H9 (cell line): ENCODE results near the gene PYGB. TPM values are rescaled to one million over a fixed set of nuclear protein-coding genes. Genes with fewer than 3 reads are reported as not detected.
A peak's percentile ranks its signal among the peaks of the same experiment; 100 is the strongest.

Source experiments
- DNase-seq: peaks from one replicate; pipeline ENCODE4 v3.0.0-alpha.2; 2017
- H2AFZ ChIP-seq: one replicate; pipeline ENCODE4 v1.6.1; 2013; ENCODE audit warnings: mild to moderate bottlenecking, low read length, control low read depth, moderate library complexity
- H2AK5ac ChIP-seq: 2 replicates; pipeline ENCODE4 v1.6.1; 2013; ENCODE audit warnings: low read length, control low read depth, mixed read lengths; ENCODE audit not compliant: insufficient read length
- H2BK120ac ChIP-seq: one replicate; pipeline ENCODE4 v1.6.1; 2013; ENCODE audit warnings: low read depth, mild to moderate bottlenecking, low read length, control low read depth, inconsistent platforms; ENCODE audit not compliant: poor library complexity, severe bottlenecking
- H2BK12ac ChIP-seq: 2 replicates; pipeline ENCODE4 v1.6.1; 2013; ENCODE audit warnings: low read length, control low read depth, mixed read lengths, low read depth; ENCODE audit not compliant: insufficient read length
- H2BK15ac ChIP-seq: 2 replicates; pipeline ENCODE4 v1.6.1; 2013; ENCODE audit warnings: low read depth, low read length, control low read depth
- H2BK20ac ChIP-seq: one replicate; pipeline ENCODE4 v1.6.1; 2013; ENCODE audit warnings: low read depth, mild to moderate bottlenecking, low read length, control low read depth, inconsistent platforms; ENCODE audit not compliant: poor library complexity, severe bottlenecking
- H2BK5ac ChIP-seq: 2 replicates; pipeline ENCODE4 v1.6.1; 2013; ENCODE audit warnings: low read length, control low read depth, mixed read lengths; ENCODE audit not compliant: insufficient read length
- H3K14ac ChIP-seq: 2 replicates; pipeline ENCODE4 v1.6.1; 2013; ENCODE audit warnings: low read length, control low read depth; ENCODE audit not compliant: insufficient read depth
- H3K18ac ChIP-seq: 2 replicates; pipeline ENCODE4 v1.6.1; 2013; ENCODE audit warnings: low read depth, mild to moderate bottlenecking, mixed read lengths, low read length, control low read depth; ENCODE audit not compliant: insufficient read length
- H3K23ac ChIP-seq: 2 replicates; pipeline ENCODE4 v1.6.1; 2013; ENCODE audit warnings: low read length, control low read depth, mixed read lengths, low read depth; ENCODE audit not compliant: insufficient read length
- H3K23me2 ChIP-seq: 2 replicates; pipeline ENCODE4 v1.6.1; 2013; ENCODE audit warnings: low read depth, mild to moderate bottlenecking, mixed read lengths, low read length, control low read depth; ENCODE audit not compliant: insufficient read length, poor library complexity, severe bottlenecking
- H3K27ac ChIP-seq: 2 replicates; pipeline ENCODE4 v1.5.1; 2013; ENCODE audit warnings: low read length, control low read depth, mixed read lengths, low read depth; ENCODE audit not compliant: insufficient read length
- H3K27me3 ChIP-seq: 2 replicates; pipeline ENCODE4 v1.6.1; 2013; ENCODE audit warnings: low read length, control low read depth, inconsistent platforms; ENCODE audit not compliant: insufficient read depth
- H3K4ac ChIP-seq: 2 replicates; pipeline ENCODE4 v1.6.1; 2013; ENCODE audit warnings: low read depth, mild to moderate bottlenecking, control low read depth, inconsistent platforms, low read length, moderate library complexity
- H3K4me1 ChIP-seq: 2 replicates; pipeline ENCODE4 v1.6.1; 2013; ENCODE audit warnings: low read length, control low read depth, inconsistent platforms; ENCODE audit not compliant: insufficient read depth
- H3K4me2 ChIP-seq: 2 replicates; pipeline ENCODE4 v1.6.1; 2013; ENCODE audit warnings: low read length, control low read depth, mixed read lengths; ENCODE audit not compliant: insufficient read length, insufficient read depth
- H3K56ac ChIP-seq: 2 replicates; pipeline ENCODE4 v1.6.1; 2013; ENCODE audit warnings: low read depth, mild to moderate bottlenecking, mixed read lengths, low read length, control low read depth; ENCODE audit not compliant: insufficient read length
- H3K79me1 ChIP-seq: 2 replicates; pipeline ENCODE4 v1.6.1; 2013; ENCODE audit warnings: low read depth, mild to moderate bottlenecking, moderate library complexity, low read length, control low read depth, inconsistent platforms; ENCODE audit not compliant: insufficient read depth, poor library complexity, severe bottlenecking
- H3K79me2 ChIP-seq: 2 replicates; pipeline ENCODE4 v1.6.1; 2013; ENCODE audit warnings: low read length, control low read depth, inconsistent platforms; ENCODE audit not compliant: insufficient read depth
- H3K9ac ChIP-seq: 2 replicates; pipeline ENCODE4 v1.6.1; 2013; ENCODE audit warnings: low read length, control low read depth, mixed read lengths; ENCODE audit not compliant: insufficient read length; ENCODE audit errors: extremely low read depth
- H3K9me3 ChIP-seq: one replicate; pipeline ENCODE4 v1.6.1; 2013; ENCODE audit warnings: low read depth, low read length, inconsistent platforms; ENCODE audit not compliant: control insufficient read depth
- H3T11ph ChIP-seq: one replicate; pipeline ENCODE4 v1.6.1; 2013; ENCODE audit warnings: mild to moderate bottlenecking, low read length, control low read depth, inconsistent platforms
- H4K20me1 ChIP-seq: one replicate; pipeline ENCODE4 v1.6.1; 2013; ENCODE audit not compliant: control insufficient read depth, insufficient read length, insufficient read depth
- H4K5ac ChIP-seq: 2 replicates; pipeline ENCODE4 v1.6.1; 2013; ENCODE audit warnings: low read depth, mild to moderate bottlenecking, mixed read lengths, low read length, control low read depth; ENCODE audit not compliant: insufficient read length
- H4K8ac ChIP-seq: replicated peaks from 2 replicates; pipeline ENCODE4 v1.6.1; 2013; ENCODE audit warnings: low read length, control low read depth, mixed read lengths, low read depth; ENCODE audit not compliant: insufficient read length
- H4K91ac ChIP-seq: 2 replicates; pipeline ENCODE4 v1.6.1; 2013; ENCODE audit warnings: low read depth, mild to moderate bottlenecking, moderate library complexity, mixed read lengths, low read length, control low read depth; ENCODE audit not compliant: insufficient read length
- H3K27ac Mint-ChIP-seq, 3 experiments: 2 replicates in 2 of 3; 3 replicates in 1 of 3; pipeline ENCODE4 v1.8.0; 2020 to 2021; ENCODE audit warnings: mixed read lengths in 3 of 3, mild to moderate bottlenecking in 1 of 3, moderate library complexity in 1 of 3
- H3K27me3 Mint-ChIP-seq: 2 replicates; pipeline ENCODE4 v1.8.0; 2021; ENCODE audit warnings: low read depth, mild to moderate bottlenecking, moderate library complexity, mixed read lengths
- H3K36me3 Mint-ChIP-seq, 3 experiments: 2 replicates in 2 of 3; 3 replicates in 1 of 3; pipeline ENCODE4 v1.8.0; 2020 to 2021; ENCODE audit warnings: low read depth in 3 of 3, mixed read lengths in 3 of 3; ENCODE audit not compliant: insufficient read depth in 1 of 3
- H3K4me1 Mint-ChIP-seq, 2 experiments: 2 replicates each; pipeline ENCODE4 v1.8.0; 2020; ENCODE audit warnings: mixed read lengths in 2 of 2
- H3K4me3 Mint-ChIP-seq, 2 experiments: 2 replicates in 1 of 2; 3 replicates in 1 of 2; pipeline ENCODE4 v1.8.0; 2020 to 2021; ENCODE audit warnings: mild to moderate bottlenecking in 2 of 2, mixed read lengths in 2 of 2, moderate library complexity in 1 of 2
- H3K9me3 Mint-ChIP-seq, 2 experiments: 2 replicates in 1 of 2; 3 replicates in 1 of 2; pipeline ENCODE4 v1.8.0; 2020; ENCODE audit warnings: mild to moderate bottlenecking in 2 of 2, mixed read lengths in 2 of 2, moderate library complexity in 1 of 2
- WGBS: extraction: QIAGEN DNeasy Blood & Tissue Kit; methylation state at CpG from one replicate; pipeline ENCODE4 v1.1.7; 2013; ENCODE audit warnings: missing lambda C conversion rate, low lambda C conversion rate, mixed read lengths; ENCODE audit not compliant: insufficient read length; ENCODE audit errors: extremely low coverage; 5-methylcytosine and 5-hydroxymethylcytosine counted together
- total RNA-seq: library from RNA; stranded (reverse); gene quantifications from 2 replicates; pipeline ENCODE4 v1.2.1, GENCODE V29; 2021
- TF ChIP-seq, protein P1 (sequence below): fragments of 200-600 bp; sonication (generic); conservative IDR thresholded peaks from 3 replicates; pipeline ENCODE4 v1.8.0; 2021; ENCODE audit warnings: antibody characterized with exemption, mild to moderate bottlenecking

The PYGB gene
- total RNA-seq, 1 experiment from 2014 or later = 46.9 TPM

- no peak overlapping the region for H3K18ac ChIP-seq
- H3K27me3 Mint-ChIP-seq = no peaks in the 10 kb centered on the region; the same call in 1 of the 2 replicates
- no peak overlapping the region for H2BK15ac ChIP-seq
- no peak overlapping the region for H4K8ac ChIP-seq
- H4K91ac ChIP-seq = no peak overlapping the region
- no peak overlapping the region for H3K9ac ChIP-seq
- peak overlapping the region in 1 of 3 experiments; percentile 62; a peak in 3 of 7 replicates for H3K27ac Mint-ChIP-seq
- H2BK120ac ChIP-seq = no peak overlapping the region
- WGBS = no CpG with 5 or more reads among the region's 9 CpGs
- no peaks in the 10 kb centered on the region; the same call in 1 of the 2 replicates for H3K4me1 ChIP-seq
- no peak overlapping the region for H2BK20ac ChIP-seq
- no peak overlapping the region for H4K5ac ChIP-seq
- H3K9me3 ChIP-seq = no peaks in the 10 kb centered on the region
- H2BK12ac ChIP-seq = no peak overlapping the region
- no peak overlapping the region for H2BK5ac ChIP-seq
- H3K23me2 ChIP-seq = no peaks in the 10 kb centered on the region
- DNase-seq = no peak
- no peak overlapping the region for H3K56ac ChIP-seq
- H3K4me3 Mint-ChIP-seq = no peak overlapping the region
- H2AK5ac ChIP-seq = no peak overlapping the region
- H3K4me1 Mint-ChIP-seq = peaks cover 15 to 17% of the 10 kb centered on the region in 2 experiments; a peak in 2 of 4 replicates
- H4K20me1 ChIP-seq = no peaks in the 10 kb centered on the region
- no peak overlapping the region for H3K27ac ChIP-seq
- H3K14ac ChIP-seq = no peak overlapping the region
- H2AFZ ChIP-seq = no peak overlapping the region
- no peaks in the 10 kb centered on the region for H3K9me3 Mint-ChIP-seq
- H3K4ac ChIP-seq = no peak overlapping the region
- no peak overlapping the region for H3T11ph ChIP-seq
- no peak overlapping the region for H3K23ac ChIP-seq
- peaks cover 2 to 35% (median 20%) of the 10 kb centered on the region in 3 experiments for H3K36me3 Mint-ChIP-seq
- H3K79me2 ChIP-seq = no peaks in the 10 kb centered on the region
- no peak overlapping the region for H3K4me2 ChIP-seq
- no peaks in the 10 kb centered on the region for H3K27me3 ChIP-seq
- no peaks in the 10 kb centered on the region for H3K79me1 ChIP-seq
- TF ChIP-seq, protein P1, sequence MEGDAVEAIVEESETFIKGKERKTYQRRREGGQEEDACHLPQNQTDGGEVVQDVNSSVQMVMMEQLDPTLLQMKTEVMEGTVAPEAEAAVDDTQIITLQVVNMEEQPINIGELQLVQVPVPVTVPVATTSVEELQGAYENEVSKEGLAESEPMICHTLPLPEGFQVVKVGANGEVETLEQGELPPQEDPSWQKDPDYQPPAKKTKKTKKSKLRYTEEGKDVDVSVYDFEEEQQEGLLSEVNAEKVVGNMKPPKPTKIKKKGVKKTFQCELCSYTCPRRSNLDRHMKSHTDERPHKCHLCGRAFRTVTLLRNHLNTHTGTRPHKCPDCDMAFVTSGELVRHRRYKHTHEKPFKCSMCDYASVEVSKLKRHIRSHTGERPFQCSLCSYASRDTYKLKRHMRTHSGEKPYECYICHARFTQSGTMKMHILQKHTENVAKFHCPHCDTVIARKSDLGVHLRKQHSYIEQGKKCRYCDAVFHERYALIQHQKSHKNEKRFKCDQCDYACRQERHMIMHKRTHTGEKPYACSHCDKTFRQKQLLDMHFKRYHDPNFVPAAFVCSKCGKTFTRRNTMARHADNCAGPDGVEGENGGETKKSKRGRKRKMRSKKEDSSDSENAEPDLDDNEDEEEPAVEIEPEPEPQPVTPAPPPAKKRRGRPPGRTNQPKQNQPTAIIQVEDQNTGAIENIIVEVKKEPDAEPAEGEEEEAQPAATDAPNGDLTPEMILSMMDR = no peak
Observed at GRCh38 chr20:25299806-25300205, 51.9 kb downstream of the PYGB start.
